CD4-positive, alpha-beta T cell treated with Interleukin-17A for 1 hour (primary cell): ENCODE measurements around the gene TBC1D2.
"Not testable (repeated sequence)": the region's sequence is repeated elsewhere in the genome, so short reads cannot be mapped to it uniquely, and the experiment has no call there.

Experiments used
- DNase-seq: peaks from one replicate; pipeline ENCODE4 v3.0.0-alpha.2; 2020

The TBC1D2 gene

DNA sequence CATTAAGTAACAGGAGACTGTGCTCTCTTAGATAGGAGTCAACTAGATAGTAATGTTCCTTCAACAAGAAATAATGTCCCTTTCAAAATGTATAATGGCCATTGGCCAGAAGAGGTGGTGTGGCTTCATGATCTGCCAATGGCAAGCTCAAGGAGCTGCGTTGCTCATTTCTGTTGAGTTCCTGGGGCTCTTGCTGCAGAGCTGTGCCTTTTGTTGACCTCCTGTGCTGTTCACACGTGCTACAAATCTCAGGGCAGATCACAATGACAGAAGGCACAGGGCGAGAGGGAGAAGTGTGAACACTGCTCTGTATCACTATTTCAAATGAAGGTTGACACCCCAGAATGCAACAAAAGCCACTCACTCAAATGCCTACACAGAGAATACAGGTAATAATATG, 16.0 kb upstream of the TBC1D2 start:
- DNase-seq, result no peak

DNA sequence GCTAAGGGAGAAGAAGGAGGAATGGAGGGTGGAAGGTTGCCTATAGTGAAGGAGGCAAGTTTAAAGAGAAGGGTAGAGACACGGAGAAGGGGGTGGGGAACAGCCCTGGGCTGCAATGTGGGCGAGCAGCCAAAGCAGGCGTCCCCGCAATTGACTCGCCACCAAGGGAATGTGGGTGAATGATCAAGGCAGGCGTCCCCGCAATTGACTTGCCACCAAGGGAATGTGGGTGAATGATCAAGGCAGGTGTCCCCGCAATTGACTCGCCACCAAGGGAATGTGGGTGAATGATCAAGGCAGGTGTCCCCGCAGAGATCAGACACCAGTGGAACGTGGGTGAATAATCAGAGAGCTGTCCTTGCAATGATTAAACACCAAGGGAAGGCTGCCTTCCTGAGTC, 14.8 kb upstream of the TBC1D2 start:
- not testable (repeated sequence) for DNase-seq

- DNase-seq, result not testable (repeated sequence)
Measured at GRCh38 chr9:98269652-98270051, 14.2 kb upstream of the TBC1D2 start.

GRCh38 chr9:98267556-98267955, 12.1 kb upstream of the TBC1D2 start:
- DNase-seq, result not testable (repeated sequence)

- DNase-seq, result no peak
Measured at GRCh38 chr9:98264516-98264915, 9.1 kb upstream of the TBC1D2 start.

DNA sequence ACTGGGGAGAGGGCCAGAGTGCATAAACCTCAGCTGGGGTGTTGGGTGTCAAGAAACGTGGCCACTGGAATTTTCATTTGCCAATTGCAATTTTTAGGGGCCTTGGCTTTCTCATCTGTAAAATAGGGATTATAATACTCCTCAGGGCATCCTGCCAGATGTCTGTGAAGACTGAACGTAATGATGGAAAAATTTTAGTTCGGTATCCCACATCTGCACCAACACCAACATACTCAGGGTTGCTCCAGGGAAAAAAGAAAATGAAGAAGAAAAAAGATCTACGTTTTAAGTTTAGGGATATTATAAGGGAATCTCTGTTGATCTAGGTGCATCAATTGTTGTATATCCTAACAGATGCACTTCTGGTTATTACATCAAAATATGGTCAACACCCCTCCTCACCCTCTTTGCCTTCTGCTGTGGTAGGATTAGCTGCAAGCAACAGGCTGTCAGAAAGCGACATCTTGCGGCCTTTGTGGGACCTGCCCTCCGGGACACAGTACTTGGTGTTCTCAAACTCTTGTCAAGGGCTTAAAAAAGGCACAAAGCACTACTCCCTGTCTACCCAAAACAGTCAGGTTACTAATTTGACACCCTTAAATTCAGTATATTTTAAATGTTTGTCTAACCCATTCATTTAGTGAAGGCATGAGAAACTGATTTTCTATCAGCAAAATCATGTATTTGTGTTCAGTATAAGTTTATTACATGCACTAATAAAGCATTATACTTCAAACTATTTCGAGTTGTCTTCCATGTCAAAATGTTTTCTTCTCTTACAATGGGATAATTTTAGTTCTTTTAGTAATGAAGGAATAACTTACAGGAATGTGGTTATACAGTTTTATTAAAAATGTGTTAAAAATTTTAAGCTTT, 8.3 kb upstream of the TBC1D2 start:
- DNase-seq, result peak; percentile 88

- no peak for DNase-seq
Measured at GRCh38 chr9:98263080-98263479, 7.6 kb upstream of the TBC1D2 start.

GRCh38 chr9:98262056-98262455, 6.6 kb upstream of the TBC1D2 start:
- DNase-seq, result no peak

DNA sequence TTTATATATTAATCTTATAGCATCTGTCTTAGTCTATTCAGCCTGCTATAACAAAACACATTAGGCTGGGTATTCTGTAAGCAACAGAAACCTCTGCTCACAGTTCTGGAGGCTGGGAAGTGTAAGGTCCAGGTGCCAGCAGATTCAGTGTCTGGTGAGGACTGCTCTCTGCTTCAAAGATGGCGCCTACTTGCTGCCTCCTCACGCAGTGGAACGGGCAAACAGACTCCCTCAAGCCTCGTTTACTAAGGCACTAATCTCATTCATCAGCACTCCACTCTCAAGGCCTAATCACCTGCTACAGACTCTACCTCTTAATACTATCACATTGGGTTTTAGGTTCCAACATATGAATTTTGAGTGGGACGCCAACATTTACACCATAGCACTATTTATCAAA, 5.2 kb upstream of the TBC1D2 start:
- DNase-seq, result no peak

GRCh38 chr9:98259791-98260190, 4.3 kb upstream of the TBC1D2 start:
- DNase-seq, result no peak

GRCh38 chr9:98256756-98257155, 1.3 kb upstream of the TBC1D2 start:
- peak; percentile 58 for DNase-seq

- no peak for DNase-seq
Measured at GRCh38 chr9:98255061-98255577, 330 bp downstream of the TBC1D2 start.

GRCh38 chr9:98254228-98255060, 1.0 kb downstream of the TBC1D2 start:
- no peak for DNase-seq

DNA sequence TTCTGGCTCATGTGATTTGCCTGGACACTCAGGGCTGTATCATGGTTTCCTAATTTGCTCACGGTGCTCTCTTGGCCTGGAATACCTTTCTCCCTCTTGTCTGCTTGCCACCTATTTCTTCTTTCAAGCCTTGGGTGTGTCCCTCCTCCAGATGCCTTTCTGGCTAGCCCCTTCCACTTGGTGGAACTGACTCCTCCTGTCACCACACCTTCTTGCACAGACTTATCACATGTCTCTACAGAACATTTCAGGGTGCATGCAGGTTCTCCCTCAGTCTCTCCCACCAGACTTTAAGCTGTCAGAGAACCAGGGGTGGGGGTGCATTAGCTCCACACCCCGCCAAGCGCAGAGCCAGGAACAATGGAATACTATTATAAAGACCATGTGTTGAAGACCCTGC, 1.9 kb downstream of the TBC1D2 start:
- no peak for DNase-seq

- DNase-seq, result no peak
Measured at GRCh38 chr9:98251551-98251950, 3.9 kb downstream of the TBC1D2 start.

DNA sequence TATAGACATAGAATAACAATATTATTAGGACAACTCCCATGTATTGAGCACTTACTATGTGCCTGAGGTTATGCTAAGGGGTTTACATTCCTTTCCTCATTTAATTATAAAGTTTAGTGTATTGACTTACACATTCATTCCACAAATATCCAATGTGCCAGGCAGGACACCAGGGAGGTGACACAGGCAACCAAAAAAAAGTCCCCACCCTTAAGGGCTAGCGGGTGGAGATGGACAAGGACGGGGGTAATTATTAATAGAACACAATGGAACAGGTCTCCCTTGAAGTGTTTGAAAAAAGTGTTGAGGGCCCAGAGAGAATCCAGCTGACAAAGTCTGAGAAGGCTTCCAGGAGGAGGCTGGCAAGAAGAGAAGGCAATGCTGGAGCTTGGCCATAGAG, 5.7 kb downstream of the TBC1D2 start:
- no peak for DNase-seq

- DNase-seq, result peak; percentile 13
Measured at GRCh38 chr9:98248737-98249474, 6.5 kb downstream of the TBC1D2 start.

- no peak for DNase-seq
Measured at GRCh38 chr9:98247831-98248657, 7.4 kb downstream of the TBC1D2 start.

- DNase-seq, result no peak
Measured at GRCh38 chr9:98242426-98242825, 13.0 kb downstream of the TBC1D2 start.

DNA sequence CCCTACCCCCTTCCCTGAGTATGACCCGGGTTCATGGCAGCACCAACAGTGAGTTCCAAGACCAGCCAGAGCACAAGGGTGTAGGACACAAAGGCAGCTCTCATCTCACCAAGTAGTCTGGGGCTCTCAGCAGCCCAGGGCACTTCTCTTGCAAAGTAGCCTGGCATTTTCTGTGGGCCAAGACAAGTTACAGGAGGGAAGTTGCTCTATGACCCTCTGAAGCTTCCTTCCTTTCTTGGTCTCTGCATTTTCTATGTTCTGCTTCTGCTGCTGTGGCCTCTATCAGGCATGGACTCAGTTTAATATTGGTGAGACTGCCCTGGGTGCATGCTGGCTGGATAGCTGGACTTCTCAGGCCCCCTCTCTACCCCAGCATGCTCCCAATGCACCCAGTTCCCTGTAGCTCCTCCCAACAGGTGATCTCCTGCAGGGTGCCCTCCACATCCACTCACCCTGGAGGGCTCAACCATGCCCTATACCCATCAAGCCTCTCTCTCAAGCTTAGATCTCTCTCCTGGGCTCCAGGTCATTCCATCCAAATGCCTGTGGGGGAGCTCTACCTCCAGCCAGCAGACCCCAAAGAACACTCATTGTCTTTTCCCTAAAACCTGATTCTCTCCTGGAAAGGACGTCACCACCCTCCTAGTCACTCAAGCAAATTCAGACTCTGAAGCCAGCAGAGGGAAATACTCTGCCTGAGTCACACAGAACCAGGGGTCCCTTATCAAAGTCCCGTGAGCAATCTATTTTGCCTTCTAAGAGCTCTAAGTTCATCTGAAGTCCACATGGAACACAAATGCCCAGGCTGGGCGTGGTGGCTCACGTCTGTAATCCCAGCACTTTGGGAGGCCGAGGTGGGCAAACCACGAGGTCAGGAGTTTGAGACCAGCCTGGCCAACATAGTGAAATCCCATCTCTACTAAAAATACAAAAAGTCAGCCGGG, 13.8 kb downstream of the TBC1D2 start:
- DNase-seq, result no peak

DNA sequence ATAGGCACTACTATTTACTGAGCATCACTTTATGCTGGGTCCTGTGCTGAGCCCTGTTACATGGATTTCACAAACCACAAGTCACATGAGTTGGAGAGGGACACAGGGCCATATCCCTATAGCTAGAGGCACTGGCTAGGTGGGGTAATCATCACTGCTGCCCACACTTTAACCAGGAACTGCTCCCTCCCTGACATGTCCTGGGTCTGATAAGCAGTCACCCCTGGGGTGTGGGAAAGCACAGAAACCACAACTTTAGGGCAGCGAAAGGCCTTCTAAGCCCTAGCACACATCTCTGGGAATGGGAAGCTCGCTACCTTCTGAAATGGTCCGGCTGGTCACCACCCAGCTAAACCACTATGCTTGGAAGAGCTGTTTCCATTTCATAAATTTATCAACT, 15.0 kb downstream of the TBC1D2 start:
- DNase-seq, result no peak
